Neural progenitor cell (in vitro differentiated cells): ENCODE data around the gene RELL2.

ENCODE experiments used
- CTCF ChIP-seq: fragments of 200-600 bp; sonication (generic); IDR thresholded peaks from 2 replicates; pipeline ENCODE4 v1.5.1; 2017; ENCODE audit warnings: antibody characterized with exemption, mild to moderate bottlenecking
- EZH2 ChIP-seq: fragments of 200-600 bp; sonication (generic); IDR thresholded peaks from 2 replicates; pipeline ENCODE4 v1.6.1; 2017; ENCODE audit warnings: antibody characterized with exemption, mild to moderate bottlenecking, moderate library complexity
- EZH2phosphoT487 ChIP-seq: fragments of 200-600 bp; sonication (generic); IDR thresholded peaks from 2 replicates; pipeline ENCODE4 v1.6.1; 2017; ENCODE audit warnings: antibody characterized with exemption

GRCh38 chr5:141675672-141676071, 38.9 kb downstream of the RELL2 start:
- TF ChIP-seq CTCF (no peak), EZH2phosphoT487 (no peak), EZH2 (no peak)
